HFFc6 (cell line): ENCODE results near the gene SGSM1. TPM values are rescaled to one million over a fixed set of nuclear protein-coding genes. Genes with fewer than 3 reads are reported as not detected.
"Not testable (repeated sequence)": the region's sequence is repeated elsewhere in the genome, so short reads cannot be mapped to it uniquely, and the experiment has no call there.

Experiments used
- DNase-seq: peaks from one replicate; pipeline ENCODE4 v3.0.0-alpha.2; 2018
- H3K27ac Mint-ChIP-seq: 2 replicates; pipeline ENCODE4 v1.8.0; 2020; ENCODE audit warnings: mild to moderate bottlenecking, mixed read lengths
- H3K27me3 Mint-ChIP-seq: 2 replicates; pipeline ENCODE4 v1.8.0; 2021; ENCODE audit warnings: mild to moderate bottlenecking, moderate library complexity, mixed read lengths; ENCODE audit not compliant: insufficient read depth
- H3K36me3 Mint-ChIP-seq: 2 replicates; pipeline ENCODE4 v1.8.0; 2021; ENCODE audit warnings: low read depth, mixed read lengths
- H3K4me1 Mint-ChIP-seq: 2 replicates; pipeline ENCODE4 v1.8.0; 2020; ENCODE audit warnings: low read depth, mixed read lengths
- H3K4me3 Mint-ChIP-seq: 2 replicates; pipeline ENCODE4 v1.8.0; 2020; ENCODE audit warnings: mild to moderate bottlenecking, moderate library complexity, mixed read lengths
- H3K9me3 Mint-ChIP-seq: 2 replicates; pipeline ENCODE4 v1.8.0; 2020; ENCODE audit warnings: mild to moderate bottlenecking, mixed read lengths
- CTCF ChIP-seq: fragments of 200-600 bp; sonication (generic); IDR thresholded peaks from 2 replicates; pipeline ENCODE4 v1.5.0; 2021; ENCODE audit warnings: antibody characterized with exemption, mild to moderate bottlenecking
- total RNA-seq, 6 experiments: library from RNA; stranded (reverse); fragmentation: NEBNext Ultra II Directional; extraction: Animal tissue kit (Norgen Biotek cat#: 25700); gene quantifications; 2 replicates in 1 of 6; 3 replicates in 5 of 6; pipeline ENCODE4 v1.2.3, GENCODE V29; 2021

The SGSM1 gene
- total RNA-seq, 6 experiments from 2014 or later: not detected

- no peaks in the 10 kb centered on the region for H3K36me3 Mint-ChIP-seq
- H3K9me3 Mint-ChIP-seq: no peaks in the 10 kb centered on the region
- peak; percentile 34 for TF ChIP-seq CTCF
- no peak for DNase-seq
- H3K27me3 Mint-ChIP-seq: peaks cover 23% of the 10 kb centered on the region
- H3K4me3 Mint-ChIP-seq: no peak overlapping the region
- no peak overlapping the region for H3K27ac Mint-ChIP-seq
- H3K4me1 Mint-ChIP-seq: no peaks in the 10 kb centered on the region
Observed at GRCh38 chr22:24834845-24835570, 29.0 kb downstream of the SGSM1 start.

- no peaks in the 10 kb centered on the region for H3K36me3 Mint-ChIP-seq
- H3K4me3 Mint-ChIP-seq: no peak overlapping the region
- TF ChIP-seq CTCF: no peak
- no peak for DNase-seq
- H3K4me1 Mint-ChIP-seq: no peaks in the 10 kb centered on the region
- no peaks in the 10 kb centered on the region for H3K9me3 Mint-ChIP-seq
- H3K27ac Mint-ChIP-seq: no peak overlapping the region
- peaks cover 14% of the 10 kb centered on the region for H3K27me3 Mint-ChIP-seq
Observed at GRCh38 chr22:24836282-24836681, 30.3 kb downstream of the SGSM1 start.

GRCh38 chr22:24837517-24837916, 31.5 kb downstream of the SGSM1 start:
- not testable (repeated sequence) for H3K9me3 Mint-ChIP-seq, H3K4me1 Mint-ChIP-seq, H3K27me3 Mint-ChIP-seq

GRCh38 chr22:24841261-24841660, 35.2 kb downstream of the SGSM1 start:
- peaks cover 7% of the 10 kb centered on the region for H3K9me3 Mint-ChIP-seq
- no peaks in the 10 kb centered on the region for H3K36me3 Mint-ChIP-seq
- no peak for TF ChIP-seq CTCF
- no peak for DNase-seq
- H3K27ac Mint-ChIP-seq: no peak overlapping the region
- H3K4me1 Mint-ChIP-seq: no peaks in the 10 kb centered on the region; the same call in 1 of the 2 replicates
- H3K4me3 Mint-ChIP-seq: no peak overlapping the region
- peaks cover 3% of the 10 kb centered on the region; the same call in 1 of the 2 replicates for H3K27me3 Mint-ChIP-seq

More at GRCh38 chr22:24837517-24837916, 31.5 kb downstream of the SGSM1 start:
- not testable (repeated sequence) for H3K36me3 Mint-ChIP-seq, H3K27ac Mint-ChIP-seq, H3K4me3 Mint-ChIP-seq, DNase-seq

- H3K4me3 Mint-ChIP-seq: no peak overlapping the region
- no peak for DNase-seq
- peaks cover 3% of the 10 kb centered on the region; the same call in 1 of the 2 replicates for H3K27me3 Mint-ChIP-seq
- no peaks in the 10 kb centered on the region; the same call in 1 of the 2 replicates for H3K4me1 Mint-ChIP-seq
- no peak overlapping the region for H3K27ac Mint-ChIP-seq
- TF ChIP-seq CTCF: no peak
- H3K36me3 Mint-ChIP-seq: no peaks in the 10 kb centered on the region
- H3K9me3 Mint-ChIP-seq: peaks cover 7% of the 10 kb centered on the region
Observed at GRCh38 chr22:24843048-24843447, 37.0 kb downstream of the SGSM1 start.

- Mint-ChIP-seq H3K36me3 (no peaks in the 10 kb centered on the region), H3K4me1 (no peaks in the 10 kb centered on the region; the same call in 1 of the 2 replicates), H3K4me3 (no peak overlapping the region), H3K27me3 (peaks cover 4% of the 10 kb centered on the region; the same call in 1 of the 2 replicates), H3K27ac (no peak overlapping the region), H3K9me3 (peaks cover 7% of the 10 kb centered on the region)
- no peak for TF ChIP-seq CTCF
- no peak for DNase-seq
Observed at GRCh38 chr22:24845041-24845898, 39.3 kb downstream of the SGSM1 start.
